Measurements from ENCODE around the gene KLF1.
"Not testable (repeated sequence)": the region's sequence is repeated elsewhere in the genome, so short reads cannot be mapped to it uniquely, and the experiment has no call there.

Gene KLF1

DNA sequence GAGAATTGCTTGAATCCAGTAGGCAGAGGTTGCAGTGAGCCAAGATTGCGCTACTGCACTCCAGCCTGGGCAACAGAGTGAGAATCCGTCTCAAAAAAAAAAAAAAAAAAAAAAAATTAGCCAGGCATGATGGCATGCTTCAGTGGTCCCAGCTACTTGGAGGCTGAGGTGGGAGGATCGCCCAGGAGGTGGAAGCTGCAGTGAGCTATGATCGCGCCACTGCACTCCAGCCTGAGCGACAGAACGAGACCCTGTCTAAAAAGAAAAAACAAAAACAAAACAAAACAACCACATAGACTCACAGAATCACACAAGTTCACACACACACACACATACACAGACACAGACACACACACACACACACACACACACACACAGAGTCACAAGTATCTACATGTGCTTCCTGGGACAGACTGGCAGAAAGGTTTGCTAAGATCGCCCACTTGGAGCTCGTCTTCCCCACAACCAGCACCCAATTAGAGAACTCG, 3.3 kb upstream of the KLF1 start:
- Histone ChIP-seq H3K9ac (ENCODE audit: low read length) (peak overlapping the region; percentile 10), H3K27me3 (ENCODE audit: control insufficient read depth, insufficient read depth, low read length) (peaks cover 25% of the 10 kb centered on the region), H3K36me3 (ENCODE audit: control insufficient read depth, insufficient read depth, low read length) (peaks cover 13% of the 10 kb centered on the region), H3K4me3 (ENCODE audit: low read depth, low read length) (peak overlapping the region; percentile 83)
- H3K9me3 ChIP-seq (ENCODE audit: control insufficient read depth, insufficient read depth, low read depth, low read length); H3K27ac ChIP-seq (ENCODE audit: low read depth, low read length); H3K4me1 ChIP-seq (ENCODE audit: control insufficient read depth, insufficient read depth, low read length): not testable (repeated sequence)

DNA sequence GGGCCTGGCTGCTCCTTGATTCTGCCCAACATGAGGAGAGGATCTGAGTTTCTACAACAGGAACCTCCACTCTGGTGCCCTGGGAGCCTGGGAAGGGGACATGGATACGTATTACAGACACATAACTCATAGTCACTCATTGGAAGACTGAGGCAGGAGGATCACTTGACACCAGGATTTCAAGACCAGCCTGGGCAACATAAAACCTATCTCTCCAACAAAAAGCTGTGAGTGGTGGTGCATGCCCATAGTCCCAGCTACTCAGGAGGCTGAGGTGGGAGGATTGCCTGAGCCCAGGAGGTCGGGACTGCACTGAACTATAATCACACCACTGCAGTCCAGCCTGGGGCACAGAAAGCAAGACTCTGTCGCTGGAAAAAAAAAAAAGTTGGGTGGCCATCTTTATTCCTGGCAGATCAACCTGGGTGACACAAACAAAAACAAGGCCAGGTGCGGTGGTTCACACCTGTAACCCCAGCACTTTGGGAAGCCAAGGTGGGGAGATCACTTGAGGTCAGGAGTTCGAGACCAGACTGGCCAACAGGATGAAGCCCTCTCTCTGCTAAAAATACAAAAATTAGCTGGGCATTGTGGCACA, 1.1 kb upstream of the KLF1 start:
- H3K27ac ChIP-seq (ENCODE audit: low read depth, low read length), result no peak overlapping the region
- peaks cover 1% of the 10 kb centered on the region for H3K36me3 ChIP-seq (ENCODE audit: control insufficient read depth, insufficient read depth, low read length)
- peaks cover 15% of the 10 kb centered on the region; the same call in 1 of the 2 replicates for H3K9me3 ChIP-seq (ENCODE audit: control insufficient read depth, insufficient read depth, low read depth, low read length)
- peaks cover 37% of the 10 kb centered on the region for H3K27me3 ChIP-seq (ENCODE audit: control insufficient read depth, insufficient read depth, low read length)
- H3K4me1 ChIP-seq (ENCODE audit: control insufficient read depth, insufficient read depth, low read length), result peaks cover 15% of the 10 kb centered on the region
- H3K4me3 ChIP-seq (ENCODE audit: low read depth, low read length), result no peak overlapping the region
- no peak overlapping the region for H3K9ac ChIP-seq (ENCODE audit: low read length)

DNA sequence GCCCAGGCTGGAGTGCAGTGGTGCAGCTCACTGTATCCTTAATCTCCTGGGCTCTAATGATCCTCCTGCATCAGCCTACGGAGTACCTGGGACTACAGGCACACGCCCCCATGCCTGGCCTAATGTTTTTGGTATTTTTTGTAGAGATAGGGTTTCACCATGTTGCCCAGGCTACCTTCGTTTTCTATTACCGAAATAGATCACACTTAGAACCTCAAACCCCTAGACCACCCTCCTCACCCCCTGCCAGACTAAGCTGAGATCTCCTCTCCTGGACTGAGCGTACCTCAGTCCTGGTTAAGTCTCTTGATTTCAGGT, 391 bp downstream of the KLF1 start:
- peak overlapping the region; percentile 87; the same call in 1 of the 2 replicates for H3K4me3 ChIP-seq (ENCODE audit: low read depth, low read length)
- no peak overlapping the region for H3K27ac ChIP-seq (ENCODE audit: low read depth, low read length)

DNA sequence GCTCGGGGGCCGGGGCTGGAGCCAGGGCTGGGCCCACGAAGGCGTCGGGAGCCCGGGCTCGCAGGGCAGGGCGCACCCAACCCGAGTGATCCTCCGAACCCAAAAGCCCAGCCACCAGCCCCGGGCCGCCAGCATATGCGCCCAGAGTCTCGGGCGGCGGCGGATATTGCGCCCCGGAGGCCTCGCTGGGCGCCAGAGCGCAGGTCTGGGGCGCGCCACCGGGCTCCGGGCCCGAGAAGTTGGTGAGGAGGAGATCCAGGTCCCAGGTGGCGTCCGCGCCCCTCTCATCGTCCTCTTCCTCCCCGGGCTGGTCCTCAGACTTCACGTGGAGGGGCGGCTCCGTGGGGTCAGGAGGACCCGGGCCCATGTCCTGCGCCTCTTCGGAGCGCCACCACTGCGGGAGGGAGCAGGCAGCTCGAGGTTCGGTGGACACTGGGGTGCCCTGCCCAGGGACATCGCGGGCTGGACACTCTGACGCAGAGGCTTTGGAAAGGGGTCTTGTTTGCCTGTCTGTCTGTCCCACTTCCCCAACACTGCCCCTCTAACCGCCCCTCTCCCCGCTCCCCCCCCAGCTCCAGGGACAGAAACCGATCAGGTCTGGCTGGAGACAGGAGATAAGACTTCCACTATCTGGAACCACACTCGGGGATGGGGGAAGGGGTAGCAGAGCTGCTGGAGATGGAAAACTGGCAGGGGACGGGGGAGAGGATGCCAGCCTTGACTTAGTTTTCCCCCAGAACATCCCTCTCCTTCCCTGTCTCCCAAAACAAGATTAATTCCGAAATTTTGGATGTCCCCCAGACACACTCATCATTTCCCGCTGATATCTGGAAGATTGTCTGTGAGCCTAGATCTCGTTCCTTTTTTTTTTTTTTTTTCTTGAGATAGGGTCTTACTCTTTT, 1.0 kb downstream of the KLF1 start:
- Histone ChIP-seq H3K9ac (ENCODE audit: low read length) (peak overlapping the region; percentile 67), H3K4me1 (ENCODE audit: control insufficient read depth, insufficient read depth, low read length) (peaks cover 9% of the 10 kb centered on the region), H3K27ac (ENCODE audit: low read depth, low read length) (no peak overlapping the region), H3K27me3 (ENCODE audit: control insufficient read depth, insufficient read depth, low read length) (peaks cover 41% of the 10 kb centered on the region), H3K36me3 (ENCODE audit: control insufficient read depth, insufficient read depth, low read length) (no peaks in the 10 kb centered on the region), H3K9me3 (ENCODE audit: control insufficient read depth, insufficient read depth, low read depth, low read length) (peaks cover 15% of the 10 kb centered on the region; the same call in 1 of the 2 replicates), H3K4me3 (ENCODE audit: low read depth, low read length) (peak overlapping the region; percentile 87)

More for the DNA sequence above, 391 bp downstream of the KLF1 start:
- peaks cover 41% of the 10 kb centered on the region for H3K27me3 ChIP-seq (ENCODE audit: control insufficient read depth, insufficient read depth, low read length)
- H3K9me3 ChIP-seq (ENCODE audit: control insufficient read depth, insufficient read depth, low read depth, low read length), result peaks cover 15% of the 10 kb centered on the region; the same call in 1 of the 2 replicates
- H3K4me1 ChIP-seq (ENCODE audit: control insufficient read depth, insufficient read depth, low read length), result peaks cover 10% of the 10 kb centered on the region
- no peak overlapping the region for H3K9ac ChIP-seq (ENCODE audit: low read length)
- no peaks in the 10 kb centered on the region for H3K36me3 ChIP-seq (ENCODE audit: control insufficient read depth, insufficient read depth, low read length)

DNA sequence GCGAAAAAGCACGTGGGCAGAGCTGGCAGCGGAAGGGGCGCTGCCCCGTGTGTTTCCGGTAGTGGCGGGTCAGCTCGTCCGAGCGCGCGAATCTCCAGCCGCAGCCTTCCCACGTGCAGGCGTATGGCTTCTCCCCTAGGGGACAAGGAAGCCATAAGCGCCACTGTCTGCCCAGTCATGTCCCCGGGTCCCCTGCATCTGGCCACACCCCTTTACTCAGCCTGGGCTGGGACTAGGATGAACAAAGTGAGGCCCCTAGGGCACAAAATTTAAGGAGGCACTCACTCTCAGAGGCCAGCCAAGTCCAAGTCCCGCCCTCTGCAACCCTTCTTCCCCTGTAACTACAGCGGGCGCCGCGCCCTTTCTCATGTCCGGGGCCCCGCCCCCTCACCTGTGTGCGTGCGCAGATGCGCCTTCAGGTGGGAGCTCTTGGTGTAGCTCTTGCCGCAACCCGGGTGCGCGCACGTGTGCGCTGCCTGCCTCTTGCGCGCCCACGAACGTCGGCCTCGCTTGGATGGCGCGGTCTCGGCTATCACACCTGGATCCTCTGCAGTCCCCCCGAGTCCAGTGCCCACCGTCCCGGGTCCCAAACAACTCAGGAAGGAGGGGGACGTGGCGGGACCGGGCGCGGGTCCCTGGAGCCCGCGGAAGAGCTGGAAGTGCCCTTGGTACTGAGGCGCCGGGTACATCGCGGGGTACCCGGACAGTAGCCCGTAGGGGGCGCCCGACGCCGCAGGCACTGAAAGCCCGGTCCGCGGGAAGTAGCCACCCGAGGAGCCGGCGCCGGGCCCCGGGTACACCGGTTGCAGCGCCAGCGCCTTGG, 1.9 kb downstream of the KLF1 start:
- H3K36me3 ChIP-seq (ENCODE audit: control insufficient read depth, insufficient read depth, low read length), result no peaks in the 10 kb centered on the region
- H3K9me3 ChIP-seq (ENCODE audit: control insufficient read depth, insufficient read depth, low read depth, low read length), result peaks cover 15% of the 10 kb centered on the region; the same call in 1 of the 2 replicates
- peak overlapping the region; percentile 87 for H3K4me3 ChIP-seq (ENCODE audit: low read depth, low read length)
- peak overlapping the region; percentile 65 for H3K9ac ChIP-seq (ENCODE audit: low read length)
- H3K27ac ChIP-seq (ENCODE audit: low read depth, low read length), result no peak overlapping the region
- H3K27me3 ChIP-seq (ENCODE audit: control insufficient read depth, insufficient read depth, low read length), result peaks cover 48% of the 10 kb centered on the region
- H3K4me1 ChIP-seq (ENCODE audit: control insufficient read depth, insufficient read depth, low read length), result peaks cover 9% of the 10 kb centered on the region

DNA sequence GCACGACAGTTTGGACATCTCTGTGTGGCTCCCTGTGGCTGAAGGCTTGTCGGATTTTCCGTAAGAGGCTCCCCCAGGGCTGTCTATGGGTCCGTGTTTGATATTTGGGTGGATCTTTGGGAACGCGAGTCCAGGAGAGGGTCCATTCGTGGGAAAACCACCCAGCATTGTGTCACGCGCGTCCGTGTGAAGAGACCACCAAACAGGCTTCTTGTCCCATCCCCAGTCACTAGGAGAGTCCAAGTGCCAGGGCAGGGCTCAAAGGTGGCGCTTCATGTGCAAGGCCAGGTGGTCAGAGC, 2.4 kb downstream of the KLF1 start:
- Histone ChIP-seq H3K9ac (ENCODE audit: low read length) (peak overlapping the region; percentile 29), H3K4me3 (ENCODE audit: low read depth, low read length) (peak overlapping the region; percentile 87), H3K27ac (ENCODE audit: low read depth, low read length) (no peak overlapping the region), H3K36me3 (ENCODE audit: control insufficient read depth, insufficient read depth, low read length) (no peaks in the 10 kb centered on the region), H3K9me3 (ENCODE audit: control insufficient read depth, insufficient read depth, low read depth, low read length) (peaks cover 15% of the 10 kb centered on the region; the same call in 1 of the 2 replicates), H3K27me3 (ENCODE audit: control insufficient read depth, insufficient read depth, low read length) (peaks cover 51% of the 10 kb centered on the region), H3K4me1 (ENCODE audit: control insufficient read depth, insufficient read depth, low read length) (peaks cover 9% of the 10 kb centered on the region)

DNA sequence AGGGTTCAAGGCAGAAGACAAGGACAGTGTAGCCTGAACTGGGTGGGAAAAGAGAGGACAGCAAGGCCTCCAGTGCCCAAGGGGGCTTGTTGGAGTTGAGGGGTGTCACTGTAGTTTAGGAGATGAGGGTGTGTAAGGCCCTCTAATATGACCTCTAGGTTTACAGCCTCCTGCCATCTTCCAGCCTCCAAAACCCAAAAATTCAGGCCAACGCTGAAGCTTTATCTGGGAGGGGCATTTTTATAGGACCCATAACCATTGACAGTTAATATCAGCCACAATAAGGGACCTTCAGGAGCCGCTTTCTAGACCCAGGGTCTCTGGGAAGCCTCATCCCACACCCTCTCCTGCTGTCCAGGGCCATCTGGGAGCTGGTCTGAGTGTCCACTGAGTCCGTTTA, 2.8 kb downstream of the KLF1 start:
- H3K36me3 ChIP-seq (ENCODE audit: control insufficient read depth, insufficient read depth, low read length), result no peaks in the 10 kb centered on the region
- no peak overlapping the region for H3K9ac ChIP-seq (ENCODE audit: low read length)
- H3K4me1 ChIP-seq (ENCODE audit: control insufficient read depth, insufficient read depth, low read length), result peaks cover 9% of the 10 kb centered on the region
- no peak overlapping the region for H3K4me3 ChIP-seq (ENCODE audit: low read depth, low read length)
- H3K27ac ChIP-seq (ENCODE audit: low read depth, low read length), result no peak overlapping the region
- peaks cover 15% of the 10 kb centered on the region; the same call in 1 of the 2 replicates for H3K9me3 ChIP-seq (ENCODE audit: control insufficient read depth, insufficient read depth, low read depth, low read length)
- peaks cover 51% of the 10 kb centered on the region for H3K27me3 ChIP-seq (ENCODE audit: control insufficient read depth, insufficient read depth, low read length)

DNA sequence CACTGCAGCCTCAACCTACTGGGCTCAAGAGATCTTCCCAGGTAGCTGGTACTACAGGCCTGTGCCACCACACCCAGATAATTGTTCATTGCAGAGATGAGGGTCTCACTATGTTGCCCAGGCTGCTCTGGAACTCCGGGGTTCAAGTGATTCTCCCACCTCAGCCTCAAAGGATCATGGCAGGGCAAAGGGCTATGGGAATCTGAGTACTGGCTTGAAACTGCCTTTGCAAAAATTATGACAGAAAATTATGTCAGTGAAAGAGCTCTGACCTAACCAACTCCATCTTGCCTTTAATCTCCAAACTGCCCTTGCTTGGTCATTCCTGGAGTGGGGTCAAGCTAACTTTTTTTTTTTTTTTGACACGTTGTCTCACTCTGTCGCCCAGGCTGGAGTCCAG, 4.4 kb downstream of the KLF1 start:
- Histone ChIP-seq H3K27ac (ENCODE audit: low read depth, low read length) (no peak overlapping the region), H3K4me1 (ENCODE audit: control insufficient read depth, insufficient read depth, low read length) (peaks cover 9% of the 10 kb centered on the region), H3K27me3 (ENCODE audit: control insufficient read depth, insufficient read depth, low read length) (peaks cover 46% of the 10 kb centered on the region), H3K9ac (ENCODE audit: low read length) (no peak overlapping the region), H3K36me3 (ENCODE audit: control insufficient read depth, insufficient read depth, low read length) (peaks cover 9% of the 10 kb centered on the region), H3K9me3 (ENCODE audit: control insufficient read depth, insufficient read depth, low read depth, low read length) (peaks cover 15% of the 10 kb centered on the region; the same call in 1 of the 2 replicates), H3K4me3 (ENCODE audit: low read depth, low read length) (no peak overlapping the region)

DNA sequence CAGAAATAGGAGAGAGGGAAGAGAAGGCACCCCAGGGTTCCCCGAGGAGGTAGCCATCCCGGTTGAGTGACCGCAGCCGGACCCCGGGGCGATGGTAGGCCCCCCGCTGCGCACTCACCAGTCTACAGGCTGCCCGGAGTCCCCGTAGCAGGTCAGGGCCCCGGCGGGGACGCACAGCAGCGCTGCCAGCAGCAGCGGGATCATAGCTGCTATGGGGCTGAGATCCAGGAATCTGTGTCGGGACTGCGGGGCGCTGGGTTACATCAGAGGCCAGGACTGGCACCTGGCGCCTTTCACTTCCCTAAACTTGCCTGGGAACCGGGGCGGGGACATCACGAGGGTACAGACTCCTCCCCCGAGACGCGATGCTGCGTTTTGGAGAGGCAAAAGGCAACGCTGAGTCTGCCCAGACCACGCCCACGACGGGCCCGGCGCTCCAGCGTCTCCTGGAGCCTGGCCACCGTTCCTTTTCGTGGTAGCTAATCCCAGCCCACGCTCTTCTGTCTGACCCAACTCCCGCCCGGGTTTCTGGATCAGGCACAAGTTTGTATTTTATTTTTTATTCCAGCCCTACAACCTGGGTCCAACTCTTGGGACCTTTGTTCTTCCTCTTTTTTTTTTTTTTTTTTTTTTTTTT, 5.7 kb downstream of the KLF1 start, which contains the start of gene DNASE2:
TSS of gene DNASE2 (minus strand) at position 278 of the 637 bp plus-strand sequence. CDS start at position 204, 74 bp downstream.
- H3K4me3 ChIP-seq (ENCODE audit: low read depth, low read length), result peak within 1 kb of the TSS; percentile 89
- H3K27ac ChIP-seq (ENCODE audit: low read depth, low read length), result peak within 1 kb of the TSS; percentile 45; the same call in 1 of the 2 replicates

DNA sequence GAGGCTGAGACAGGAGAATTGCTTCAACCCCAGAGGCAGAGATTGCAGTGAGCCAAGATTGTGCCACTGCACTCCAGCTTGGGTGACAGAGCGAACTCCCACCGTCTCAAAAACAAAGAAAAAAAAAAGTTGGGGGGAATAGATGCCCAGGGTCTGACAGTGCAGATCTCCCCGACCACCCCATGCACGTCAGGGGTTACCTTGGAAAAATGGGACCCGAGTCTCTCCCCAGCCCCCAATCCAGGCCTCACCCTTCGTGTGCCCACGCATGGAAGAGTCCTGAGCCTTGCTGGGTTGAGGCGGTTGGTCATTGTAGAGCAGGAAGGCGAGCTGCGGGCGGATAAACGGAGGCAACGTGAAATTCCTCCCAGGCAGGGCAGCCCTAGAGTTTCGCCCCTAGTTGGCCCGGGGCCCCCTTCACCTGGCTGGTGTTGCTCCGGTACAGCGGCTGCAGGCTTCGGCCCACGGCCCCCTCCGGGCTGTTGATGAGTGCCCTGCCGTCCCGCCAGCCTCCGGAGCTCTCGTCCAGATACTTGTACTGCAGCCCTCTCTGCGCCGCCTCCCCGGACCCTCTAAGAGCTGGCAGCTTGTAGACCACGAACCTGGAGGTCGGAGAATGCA, 6.3 kb downstream of the KLF1 start:
- Histone ChIP-seq H3K27me3 (ENCODE audit: control insufficient read depth, insufficient read depth, low read length) (peaks cover 26% of the 10 kb centered on the region), H3K36me3 (ENCODE audit: control insufficient read depth, insufficient read depth, low read length) (peaks cover 9% of the 10 kb centered on the region), H3K27ac (ENCODE audit: low read depth, low read length) (peak overlapping the region; percentile 45; the same call in 1 of the 2 replicates), H3K9ac (ENCODE audit: low read length) (peak overlapping the region; percentile 76), H3K9me3 (ENCODE audit: control insufficient read depth, insufficient read depth, low read depth, low read length) (peaks cover 15% of the 10 kb centered on the region; the same call in 1 of the 2 replicates), H3K4me1 (ENCODE audit: control insufficient read depth, insufficient read depth, low read length) (peaks cover 6% of the 10 kb centered on the region), H3K4me3 (ENCODE audit: low read depth, low read length) (peak overlapping the region; percentile 89)

More for the DNA sequence above, 5.7 kb downstream of the KLF1 start, which contains the start of gene DNASE2:
- peaks cover 9% of the 10 kb centered on the region for H3K36me3 ChIP-seq (ENCODE audit: control insufficient read depth, insufficient read depth, low read length)
- H3K9me3 ChIP-seq (ENCODE audit: control insufficient read depth, insufficient read depth, low read depth, low read length), result peaks cover 15% of the 10 kb centered on the region; the same call in 1 of the 2 replicates
- peaks cover 7% of the 10 kb centered on the region for H3K4me1 ChIP-seq (ENCODE audit: control insufficient read depth, insufficient read depth, low read length)
- peak within 1 kb of the TSS; percentile 76 for H3K9ac ChIP-seq (ENCODE audit: low read length)
- H3K27me3 ChIP-seq (ENCODE audit: control insufficient read depth, insufficient read depth, low read length), result peaks cover 33% of the 10 kb centered on the region

All from HUES6 (cell line).